Measurements from ENCODE around the gene MOCS1.

The MOCS1 gene

DNA sequence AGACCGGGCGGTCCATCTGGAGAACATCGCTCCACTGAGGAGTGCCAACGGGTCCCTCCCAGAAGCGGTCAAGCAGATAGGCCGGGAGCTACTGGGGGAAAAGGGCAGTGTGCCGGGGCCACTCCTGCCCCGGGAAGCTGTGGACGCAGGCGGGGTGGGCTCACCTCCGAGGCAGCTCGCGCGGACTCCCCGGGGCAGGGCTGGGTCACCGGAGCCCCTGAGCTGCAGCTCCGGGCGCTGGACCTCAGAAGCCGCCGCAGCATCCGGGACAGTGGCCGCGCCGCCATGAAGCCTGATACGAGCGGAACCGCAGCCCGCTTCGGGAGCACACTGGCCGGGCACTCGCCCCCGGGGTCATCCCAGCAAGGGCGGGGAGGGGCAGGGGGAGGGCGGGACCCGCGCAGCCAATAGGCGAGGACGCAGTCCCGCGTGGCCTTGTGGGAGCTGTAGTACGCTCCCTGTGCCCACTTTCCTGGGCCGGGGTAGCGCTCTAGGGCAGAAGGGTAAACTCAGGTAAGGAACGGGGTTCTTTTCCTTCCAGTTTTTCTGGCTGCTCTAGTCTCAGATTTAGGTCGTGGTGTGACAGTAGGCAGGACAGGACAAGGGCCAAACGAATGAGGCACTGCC lies at the start of gene MOCS1:
Gene MOCS1 (minus strand): TSS at position 332 of the 627 bp plus-strand sequence. CDS start 45 bp downstream, at position 287.
- Histone ChIP-seq H3K79me2 (no peaks in the 10 kb centered on the region), H3K4me3 (ENCODE audit: low read depth, low read length) (peak within 1 kb of the TSS; percentile 83), H3K9me3 (ENCODE audit: control insufficient read depth, low read length) (no peaks in the 10 kb centered on the region), H3K4me1 (peaks cover 32% of the 10 kb centered on the region), H2AFZ (peak within 1 kb of the TSS; percentile 91), H3K36me3 (ENCODE audit: control insufficient read depth, insufficient read depth, low read length) (no peaks in the 10 kb centered on the region), H3K27ac (peak within 1 kb of the TSS; percentile 70), H3K27me3 (ENCODE audit: control insufficient read depth, insufficient read depth, low read length) (no peaks in the 10 kb centered on the region), H3K9ac (no peak within 1 kb of the TSS), H3K4me2 (ENCODE audit: low read length) (peak within 1 kb of the TSS; percentile 83)
- TF ChIP-seq, protein P1, sequence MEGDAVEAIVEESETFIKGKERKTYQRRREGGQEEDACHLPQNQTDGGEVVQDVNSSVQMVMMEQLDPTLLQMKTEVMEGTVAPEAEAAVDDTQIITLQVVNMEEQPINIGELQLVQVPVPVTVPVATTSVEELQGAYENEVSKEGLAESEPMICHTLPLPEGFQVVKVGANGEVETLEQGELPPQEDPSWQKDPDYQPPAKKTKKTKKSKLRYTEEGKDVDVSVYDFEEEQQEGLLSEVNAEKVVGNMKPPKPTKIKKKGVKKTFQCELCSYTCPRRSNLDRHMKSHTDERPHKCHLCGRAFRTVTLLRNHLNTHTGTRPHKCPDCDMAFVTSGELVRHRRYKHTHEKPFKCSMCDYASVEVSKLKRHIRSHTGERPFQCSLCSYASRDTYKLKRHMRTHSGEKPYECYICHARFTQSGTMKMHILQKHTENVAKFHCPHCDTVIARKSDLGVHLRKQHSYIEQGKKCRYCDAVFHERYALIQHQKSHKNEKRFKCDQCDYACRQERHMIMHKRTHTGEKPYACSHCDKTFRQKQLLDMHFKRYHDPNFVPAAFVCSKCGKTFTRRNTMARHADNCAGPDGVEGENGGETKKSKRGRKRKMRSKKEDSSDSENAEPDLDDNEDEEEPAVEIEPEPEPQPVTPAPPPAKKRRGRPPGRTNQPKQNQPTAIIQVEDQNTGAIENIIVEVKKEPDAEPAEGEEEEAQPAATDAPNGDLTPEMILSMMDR (IDR thresholded peaks at IDR 0.05): no peak

DNA sequence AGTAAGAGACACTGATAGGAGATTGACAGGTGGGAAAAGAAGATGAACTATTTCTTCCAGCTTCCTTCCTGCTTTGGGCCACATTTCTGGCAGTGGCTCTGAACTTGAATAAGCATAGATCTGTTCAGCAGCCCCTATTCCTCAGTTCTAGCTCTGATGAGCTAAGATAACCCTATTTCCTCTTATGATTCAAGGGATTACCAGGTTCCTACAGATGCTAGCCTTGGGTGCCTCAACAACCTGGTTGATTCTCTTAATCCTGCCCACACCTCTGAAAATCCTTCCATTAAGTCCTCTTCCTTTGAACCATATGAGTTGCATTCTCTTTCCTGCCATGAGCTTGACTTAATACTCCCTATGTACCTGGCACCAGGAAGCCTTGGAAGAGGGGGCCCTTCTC lies 49.8 kb upstream of the MOCS1 start:
- H3K27me3 ChIP-seq (ENCODE audit: control insufficient read depth, insufficient read depth, low read length): no peaks in the 10 kb centered on the region
- H3K79me2 ChIP-seq: no peaks in the 10 kb centered on the region
- H3K9me3 ChIP-seq (ENCODE audit: control insufficient read depth, low read length): no peaks in the 10 kb centered on the region
- H2AFZ ChIP-seq: no peak overlapping the region
- TF ChIP-seq, protein P1 (IDR thresholded peaks at IDR 0.05): no peak
- H3K9ac ChIP-seq: no peak overlapping the region
- H3K4me2 ChIP-seq (ENCODE audit: low read length): no peak overlapping the region
- no peak overlapping the region for H3K4me3 ChIP-seq (ENCODE audit: low read depth, low read length)
- H3K4me1 ChIP-seq: peaks cover 16% of the 10 kb centered on the region
- no peaks in the 10 kb centered on the region for H3K36me3 ChIP-seq (ENCODE audit: control insufficient read depth, insufficient read depth, low read length)
- H3K27ac ChIP-seq: no peak overlapping the region

DNA sequence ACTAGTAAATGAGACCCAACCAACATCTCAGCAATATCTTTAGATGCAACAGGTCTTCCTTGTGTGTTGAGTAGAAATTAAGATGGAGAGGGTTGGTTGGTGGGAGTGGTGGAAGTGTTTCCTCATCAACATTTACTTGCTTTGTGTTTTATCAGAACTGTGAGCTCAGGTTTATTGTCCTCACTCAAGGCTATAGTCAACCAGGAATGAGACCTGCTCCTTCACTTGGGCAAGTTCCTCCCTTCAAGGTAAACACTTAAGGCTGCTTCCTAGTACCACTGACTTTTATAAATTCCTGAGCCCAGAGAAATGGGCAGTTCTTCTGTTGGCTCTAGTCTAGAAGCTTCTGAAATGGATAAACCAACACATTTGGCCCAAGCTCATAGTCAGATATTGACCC lies 48.9 kb upstream of the MOCS1 start:
- Histone ChIP-seq H3K27me3 (ENCODE audit: control insufficient read depth, insufficient read depth, low read length) (no peaks in the 10 kb centered on the region), H3K9me3 (ENCODE audit: control insufficient read depth, low read length) (no peaks in the 10 kb centered on the region), H3K36me3 (ENCODE audit: control insufficient read depth, insufficient read depth, low read length) (no peaks in the 10 kb centered on the region), H3K4me2 (ENCODE audit: low read length) (no peak overlapping the region), H3K9ac (no peak overlapping the region), H3K27ac (no peak overlapping the region), H2AFZ (no peak overlapping the region), H3K79me2 (no peaks in the 10 kb centered on the region), H3K4me1 (peaks cover 16% of the 10 kb centered on the region), H3K4me3 (ENCODE audit: low read depth, low read length) (no peak overlapping the region)
- TF ChIP-seq, protein P1 (IDR thresholded peaks at IDR 0.05): no peak

DNA sequence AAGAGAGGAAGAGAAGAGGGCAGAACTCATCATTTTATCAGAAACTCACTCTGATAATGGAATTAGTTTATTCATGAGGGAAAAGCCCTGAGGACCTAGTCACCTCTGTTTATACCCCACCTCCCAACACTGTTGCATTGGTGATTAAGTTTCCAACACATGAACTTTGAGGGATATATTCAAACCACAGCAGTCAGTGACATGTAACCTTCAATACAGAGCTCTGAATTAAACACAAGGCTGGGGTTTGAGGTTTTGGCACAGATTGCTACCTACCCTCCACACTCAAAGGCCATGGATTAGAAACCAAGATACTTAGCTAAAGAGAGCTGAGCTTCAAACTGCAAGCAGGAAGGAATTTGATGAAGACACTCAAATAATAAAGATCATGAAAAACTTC lies 48.5 kb upstream of the MOCS1 start:
- H3K27me3 ChIP-seq (ENCODE audit: control insufficient read depth, insufficient read depth, low read length): no peaks in the 10 kb centered on the region
- no peaks in the 10 kb centered on the region for H3K9me3 ChIP-seq (ENCODE audit: control insufficient read depth, low read length)
- TF ChIP-seq, protein P1 (IDR thresholded peaks at IDR 0.05): no peak
- peaks cover 16% of the 10 kb centered on the region for H3K4me1 ChIP-seq
- H3K36me3 ChIP-seq (ENCODE audit: control insufficient read depth, insufficient read depth, low read length): no peaks in the 10 kb centered on the region
- no peak overlapping the region for H2AFZ ChIP-seq
- no peak overlapping the region for H3K4me3 ChIP-seq (ENCODE audit: low read depth, low read length)
- H3K4me2 ChIP-seq (ENCODE audit: low read length): no peak overlapping the region
- no peak overlapping the region for H3K9ac ChIP-seq
- H3K79me2 ChIP-seq: no peaks in the 10 kb centered on the region
- no peak overlapping the region for H3K27ac ChIP-seq
